MCF 10A (cell line): ENCODE measurements around the gene SEL1L2. TPM values are rescaled to one million over a fixed set of nuclear protein-coding genes. Genes with fewer than 3 reads are reported as not detected.

Experiments used
- BruUV-seq: library from RNA; stranded (reverse); fragments of 400-500 nt; replicated peaks from 2 replicates; lab custom pipeline; 2021; lab: Mats Ljungman, UMichigan
- CTCF ChIA-PET: fragments of 300-600 bp; sonication (Branson Sonifier 250); formaldehyde crosslinking; extraction: SDS; loops from one replicate; lab custom pipeline; 2021; ENCODE audit warnings: antibody characterized with exemption, inconsistent platforms; lab: Yijun Ruan, JAX
- POLR2A ChIA-PET: fragments of 300-600, 350-650 bp; sonication (Branson Sonifier 250); formaldehyde crosslinking; extraction: SDS; loops from one replicate; lab custom pipeline; 2020; ENCODE audit warnings: antibody characterized with exemption, inconsistent platforms; lab: Yijun Ruan, JAX
- DNase-seq: peaks from one replicate; pipeline ENCODE4 v3.0.0-alpha.2; 2018; ENCODE audit not compliant: unreplicated experiment
- H3K27ac Mint-ChIP-seq: one replicate; pipeline ENCODE4 v1.8.0; 2022; ENCODE audit warnings: mild to moderate bottlenecking, low read depth, mixed read lengths; ENCODE audit not compliant: unreplicated experiment
- H3K27me3 Mint-ChIP-seq: one replicate; pipeline ENCODE4 v1.8.0; 2022; ENCODE audit warnings: mixed read lengths; ENCODE audit not compliant: insufficient read depth, unreplicated experiment
- H3K36me3 Mint-ChIP-seq: one replicate; pipeline ENCODE4 v1.8.0; 2022; ENCODE audit warnings: mild to moderate bottlenecking, moderate library complexity, mixed read lengths; ENCODE audit not compliant: insufficient read depth, unreplicated experiment
- H3K4me1 Mint-ChIP-seq: one replicate; pipeline ENCODE4 v1.8.0; 2022; ENCODE audit warnings: mixed read lengths; ENCODE audit not compliant: insufficient read depth, unreplicated experiment
- H3K4me3 Mint-ChIP-seq: one replicate; pipeline ENCODE4 v1.8.0; 2022; ENCODE audit warnings: mild to moderate bottlenecking, moderate library complexity, mixed read lengths; ENCODE audit not compliant: unreplicated experiment
- H3K9me3 Mint-ChIP-seq: one replicate; pipeline ENCODE4 v1.8.0; 2022; ENCODE audit warnings: mixed read lengths; ENCODE audit not compliant: unreplicated experiment
- CTCF ChIP-seq: fragments of 200-600 bp; IDR thresholded peaks from one replicate; pipeline ENCODE4 v1.8.0; 2022; ENCODE audit warnings: antibody characterized with exemption, mild to moderate bottlenecking; ENCODE audit not compliant: unreplicated experiment
- intact Hi-C: fragments of 100-400 bp; cut with micrococcal nuclease; formaldehyde crosslinking; loops from 2 replicates; pipeline ENCODE4 v1.14.1; 2022
- total RNA-seq: library from RNA; stranded (reverse); gene quantifications from 2 replicates; pipeline ENCODE4 v1.2.3, GENCODE V29; 2022

SEL1L2 gene
- total RNA-seq, 1 experiment from 2014 or later, result not detected

DNA sequence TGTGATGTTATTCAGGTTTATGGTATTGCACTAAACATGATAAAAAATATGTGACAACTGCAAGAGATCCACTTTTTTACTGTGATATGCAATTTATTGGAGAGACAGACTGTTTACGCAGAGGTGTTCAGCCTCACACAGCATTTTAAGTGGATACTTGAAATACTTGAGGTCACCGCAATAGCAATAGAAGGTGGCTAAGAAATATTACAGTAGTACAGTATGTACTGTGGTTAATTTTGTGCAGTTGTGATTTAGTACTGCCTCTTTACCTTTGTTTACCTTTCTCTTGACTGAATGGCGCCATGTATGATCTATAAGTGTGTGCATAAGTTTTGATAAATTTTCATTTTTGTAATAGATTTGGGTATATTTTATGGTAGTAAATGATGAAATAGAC lies 22.3 kb upstream of the SEL1L2 start:
- no TSS peak for BruUV-seq
- no peak for TF ChIP-seq CTCF
- Mint-ChIP-seq H3K36me3 (no peaks in the 10 kb centered on the region), H3K9me3 (peaks cover 24% of the 10 kb centered on the region), H3K27ac (no peak overlapping the region), H3K27me3 (no peaks in the 10 kb centered on the region), H3K4me3 (no peak overlapping the region), H3K4me1 (no peaks in the 10 kb centered on the region)
- intact Hi-C loops, result no loop called here
- ChIA-PET POLR2A (interaction anchor here (0.7 kb wide), 1 partner anchor 1027 kb away, joined by 3 read pairs; no protein-coding TSS in a partner anchor), CTCF (interaction anchor here (1.1 kb wide), 1 partner anchor 25 kb away, joined by 3 read pairs; no protein-coding TSS in a partner anchor)
- DNase-seq, result no peak

GRCh38 chr20:14009208-14009607 lies 18.8 kb upstream of the SEL1L2 start:
- no peak overlapping the region for H3K27ac Mint-ChIP-seq
- no TSS peak for BruUV-seq
- POLR2A ChIA-PET, result interaction anchor here (0.5 to 1.1 kb wide), 2 partner anchors 13 to 81 kb away, joined by 3 read pairs; no protein-coding TSS in a partner anchor
- no peak overlapping the region for H3K4me3 Mint-ChIP-seq
- no peaks in the 10 kb centered on the region for H3K27me3 Mint-ChIP-seq
- H3K36me3 Mint-ChIP-seq, result no peaks in the 10 kb centered on the region
- CTCF ChIA-PET, result interaction anchor here (0.9 to 1.1 kb wide), 2 partner anchors 12 to 143 kb away, joined by 3 read pairs; no protein-coding TSS in a partner anchor
- H3K4me1 Mint-ChIP-seq, result no peaks in the 10 kb centered on the region
- peaks cover 23% of the 10 kb centered on the region for H3K9me3 Mint-ChIP-seq
- DNase-seq, result no peak
- intact Hi-C loops, result no loop called here
- no peak for TF ChIP-seq CTCF

DNA sequence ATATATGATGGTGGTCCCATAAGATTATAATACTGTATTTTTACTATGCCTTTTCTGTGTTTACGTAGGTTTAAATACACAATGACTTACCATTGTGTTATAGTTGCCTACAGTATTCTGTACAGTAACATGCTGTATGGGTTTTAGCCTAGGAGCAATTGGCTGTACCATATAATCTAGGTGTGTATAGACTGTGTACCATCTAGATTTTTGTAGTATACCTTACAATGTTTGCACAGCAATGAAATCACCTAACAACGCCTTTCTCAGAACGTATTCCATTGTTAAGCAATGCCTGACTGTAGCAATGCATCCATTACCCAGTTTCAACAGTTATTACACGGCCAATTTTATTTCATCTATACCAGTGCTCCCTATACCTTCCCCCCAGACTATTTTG lies 15.6 kb upstream of the SEL1L2 start:
- BruUV-seq, result no TSS peak
- DNase-seq, result no peak
- H3K27ac Mint-ChIP-seq, result no peak overlapping the region
- intact Hi-C loops, result no loop called here
- ChIA-PET POLR2A (no interaction called here), CTCF (no interaction called here)
- H3K9me3 Mint-ChIP-seq, result peaks cover 23% of the 10 kb centered on the region
- TF ChIP-seq CTCF, result no peak
- no peaks in the 10 kb centered on the region for H3K36me3 Mint-ChIP-seq
- H3K27me3 Mint-ChIP-seq, result no peaks in the 10 kb centered on the region
- no peak overlapping the region for H3K4me3 Mint-ChIP-seq
- no peaks in the 10 kb centered on the region for H3K4me1 Mint-ChIP-seq

- H3K9me3 Mint-ChIP-seq, result no peaks in the 10 kb centered on the region
- no peaks in the 10 kb centered on the region for H3K27me3 Mint-ChIP-seq
- CTCF ChIA-PET, result interaction anchor here (0.7 kb wide), 1 partner anchor 67 kb away, joined by 3 read pairs; no protein-coding TSS in a partner anchor
- peaks cover 9% of the 10 kb centered on the region for H3K4me1 Mint-ChIP-seq
- POLR2A ChIA-PET, result interaction anchor here (0.6 kb wide), 1 partner anchor 13 kb away, joined by 3 read pairs; no protein-coding TSS in a partner anchor
- no peak for TF ChIP-seq CTCF
- H3K36me3 Mint-ChIP-seq, result no peaks in the 10 kb centered on the region
- intact Hi-C loops, result no loop called here
- H3K27ac Mint-ChIP-seq, result no peak overlapping the region
- no peak for DNase-seq
- no peak overlapping the region for H3K4me3 Mint-ChIP-seq
- BruUV-seq, result no TSS peak
Measured at GRCh38 chr20:14000917-14001316, 10.5 kb upstream of the SEL1L2 start.
